T47D (cell line): ENCODE measurements around the gene C7orf33.

Experiments
- DNase-seq, 2 experiments: peaks; one replicate each; pipeline versions ENCODE4 v3.0.0 to v3.0.0-alpha.2; 2011 to 2012; ENCODE audit warnings: low read depth in 1 of 2, low spot score in 1 of 2
- JUND ChIP-seq: IDR thresholded peaks from 2 replicates; pipeline ENCODE4 v1.6.1; 2012; ENCODE audit warnings: low read depth
- in situ Hi-C: cut with HindIII; loops from 2 replicates; pipeline ENCODE4 v1.10.0; 2016; ENCODE audit warnings: low sequenced_read_pairs, low pct_unique_long_range_greater_than_20kb

The C7orf33 gene

DNA sequence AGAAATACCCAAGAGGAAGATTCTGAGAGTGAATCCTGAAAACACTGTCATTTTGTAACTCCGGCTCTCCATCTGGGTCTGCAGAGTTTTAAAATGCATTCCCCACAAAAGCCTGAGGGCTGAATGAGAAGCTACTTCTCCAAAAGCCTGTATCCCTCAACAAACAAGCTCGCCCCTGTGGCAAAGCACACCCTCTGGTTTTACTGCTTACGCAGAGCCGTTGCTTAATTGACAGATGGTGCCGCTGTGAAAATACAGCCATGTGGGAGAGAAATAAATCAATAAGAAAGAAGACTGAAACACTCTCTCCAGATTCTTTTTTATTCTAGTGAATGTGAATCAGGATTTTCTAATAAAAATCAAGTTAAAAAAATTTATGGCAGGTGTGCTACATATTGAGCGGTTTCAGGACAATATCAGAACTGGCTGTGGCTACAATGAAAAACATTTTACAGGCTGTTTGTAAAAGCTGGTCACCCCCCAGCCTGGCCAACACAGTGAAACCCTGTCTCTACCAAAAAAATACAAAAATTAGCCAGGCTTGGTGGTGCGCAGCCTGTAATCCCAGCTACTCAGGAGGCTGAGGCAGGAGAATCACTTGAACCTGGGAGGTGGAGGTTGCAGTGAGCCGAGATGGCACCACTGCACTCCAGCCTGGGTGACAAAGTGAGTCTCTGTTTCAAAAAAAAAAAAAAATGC, 32.5 kb downstream of the C7orf33 start:
- in situ Hi-C loops = no loop called here
- peak in 1 of 2 experiments; percentile 22 for DNase-seq
- TF ChIP-seq JUND = no peak

DNA sequence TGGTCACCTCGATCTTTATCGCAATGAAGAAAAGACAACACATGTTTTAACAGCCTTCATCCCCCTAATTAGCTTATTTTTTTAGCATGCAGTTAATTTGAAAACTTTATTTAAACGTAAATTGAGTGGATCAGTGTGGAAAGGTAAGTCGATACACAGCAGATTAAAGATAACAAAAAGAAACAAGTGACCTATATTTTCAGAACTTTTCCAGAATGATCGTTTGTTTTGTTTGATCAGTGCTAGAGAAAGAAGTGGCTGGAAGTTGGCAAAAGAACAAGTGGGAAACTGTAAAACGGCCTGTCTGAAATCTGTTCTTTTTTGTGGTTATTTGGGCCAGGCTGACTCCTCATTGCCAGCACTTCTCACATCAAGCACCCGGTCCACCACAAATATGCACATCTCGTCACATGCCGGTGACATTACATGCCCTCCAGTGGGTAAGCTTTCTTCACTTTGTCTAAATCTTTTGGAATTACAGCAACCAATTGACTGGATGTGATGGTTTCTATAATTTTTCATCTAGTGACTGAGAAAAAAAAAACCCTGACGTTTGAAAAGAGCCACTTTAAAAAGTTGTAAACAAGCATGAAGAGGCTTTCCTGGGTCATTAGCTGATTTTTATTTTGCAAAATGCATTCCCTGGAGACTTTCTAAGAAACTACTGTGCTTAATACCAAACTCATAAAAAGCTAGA, 33.2 kb downstream of the C7orf33 start:
- no peak for TF ChIP-seq JUND
- in situ Hi-C loops = no loop called here
- DNase-seq = no peak

DNA sequence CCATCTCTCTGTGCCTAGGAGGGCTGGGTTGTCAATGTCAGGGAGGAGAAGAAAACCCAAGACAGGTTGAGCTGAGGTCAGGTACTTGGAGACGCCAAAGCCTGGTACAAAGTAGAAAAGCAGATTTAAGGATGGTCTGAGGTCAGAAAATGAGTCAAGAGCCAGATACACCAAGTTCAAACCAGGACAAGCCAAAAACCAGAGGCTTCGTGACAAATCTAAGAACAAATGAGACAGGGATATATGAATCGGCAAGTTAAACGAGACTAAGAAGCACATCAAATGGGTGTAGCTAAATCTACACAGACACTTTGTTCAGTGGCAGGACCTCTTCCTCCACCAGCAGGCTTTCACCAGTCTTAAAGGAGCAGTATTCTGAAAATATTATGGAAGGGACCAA, 34.2 kb downstream of the C7orf33 start:
- in situ Hi-C loops = no loop called here
- TF ChIP-seq JUND = no peak
- no peak for DNase-seq

DNA sequence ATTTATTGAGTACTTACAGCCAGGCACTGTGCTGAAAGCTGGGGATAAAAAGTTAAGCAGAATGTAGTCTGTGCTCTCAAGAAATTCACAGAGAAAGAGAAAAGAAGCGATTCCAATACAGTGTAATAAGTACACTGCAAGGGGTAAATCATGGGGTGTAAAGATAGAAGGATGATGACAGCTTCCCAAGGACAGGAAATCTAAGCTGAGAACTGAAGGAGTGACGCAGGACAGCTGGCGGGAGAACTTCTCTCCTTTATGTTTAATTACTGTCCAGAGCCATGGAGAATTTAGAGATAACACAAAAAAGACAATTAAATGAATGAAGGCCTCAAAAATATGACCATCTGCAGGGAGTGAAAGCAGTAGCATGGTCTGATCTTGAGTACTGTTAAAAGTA, 34.8 kb downstream of the C7orf33 start:
- in situ Hi-C loops = no loop called here
- TF ChIP-seq JUND = no peak
- DNase-seq = no peak

DNA sequence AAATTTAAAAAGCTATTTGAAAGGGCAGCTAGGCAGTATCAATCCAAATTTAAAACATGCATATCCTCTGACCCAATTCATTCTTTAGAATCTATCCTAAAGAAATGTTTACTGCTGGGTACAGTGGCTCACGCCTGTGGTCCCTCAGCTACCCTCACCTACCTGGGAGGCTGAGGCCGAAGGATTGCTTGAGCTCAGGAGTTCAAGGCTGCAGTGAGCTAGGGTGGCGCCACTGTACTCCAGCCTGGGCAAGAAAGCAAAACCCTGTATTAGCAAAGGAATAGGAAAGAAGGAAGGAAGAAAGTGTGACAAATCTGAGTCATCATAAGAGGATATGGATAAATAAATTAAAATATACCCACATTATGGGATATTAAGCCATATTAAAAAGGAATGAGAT, 36.3 kb downstream of the C7orf33 start:
- in situ Hi-C loops = no loop called here
- TF ChIP-seq JUND = no peak
- DNase-seq = no peak

DNA sequence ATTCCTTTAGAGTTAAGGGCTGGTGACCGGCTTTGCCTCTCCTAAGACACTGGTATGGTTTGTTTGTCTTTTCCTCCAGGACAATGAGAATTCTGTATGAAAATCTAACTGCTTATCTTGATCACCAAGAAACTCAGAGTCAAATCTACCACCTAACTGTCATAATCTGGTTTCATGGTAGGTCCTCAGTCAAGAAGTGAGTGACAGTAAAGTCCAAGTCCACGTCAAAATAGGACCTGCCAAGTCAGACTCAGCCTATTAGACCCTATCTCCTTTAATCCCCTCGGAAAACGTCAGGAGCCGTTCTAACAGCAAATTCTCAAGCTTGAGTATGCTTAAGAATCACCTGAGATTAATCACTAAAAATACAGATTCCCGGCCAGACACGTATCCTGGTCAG, 37.4 kb downstream of the C7orf33 start:
- TF ChIP-seq JUND = no peak
- DNase-seq = no peak
- in situ Hi-C loops = no loop called here

DNA sequence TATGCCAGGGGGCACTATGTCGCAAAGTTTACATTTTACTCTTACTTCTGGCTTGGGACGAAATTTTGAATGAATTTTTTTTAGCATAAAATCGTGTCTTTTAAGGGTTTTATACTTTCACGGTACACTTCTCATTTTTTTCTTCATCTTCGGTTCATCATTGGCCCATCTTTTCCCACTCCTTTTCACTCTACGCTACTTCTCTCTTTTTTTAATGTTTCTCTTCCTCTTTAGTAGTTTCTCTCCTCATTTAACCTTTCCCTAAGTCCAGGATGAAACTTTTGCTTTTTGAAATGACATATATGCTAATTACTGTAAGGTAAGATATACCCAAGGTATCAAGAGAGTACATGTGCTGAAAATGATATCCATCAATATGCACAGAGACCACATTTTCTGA, 39.5 kb downstream of the C7orf33 start:
- no peak for DNase-seq
- in situ Hi-C loops = no loop called here
- TF ChIP-seq JUND = no peak

DNA sequence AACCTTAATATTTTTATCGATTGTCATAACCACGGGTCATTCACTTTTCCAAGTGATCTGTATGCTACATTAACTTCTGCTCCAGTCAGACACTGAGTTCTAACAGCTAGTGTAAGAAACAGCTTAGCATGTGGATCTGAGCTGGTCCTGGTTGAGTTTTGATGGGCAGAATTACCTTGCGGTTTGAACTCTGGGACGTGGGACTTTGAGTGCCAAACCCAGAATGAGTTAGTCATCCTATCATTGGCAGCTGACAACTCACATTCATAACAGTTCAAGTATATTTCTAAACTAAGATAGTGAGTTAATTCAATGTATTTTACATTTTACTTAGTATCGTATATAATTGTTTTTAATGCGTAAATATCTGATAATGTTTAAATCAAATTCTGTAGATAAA, 43.2 kb downstream of the C7orf33 start:
- no peak for DNase-seq
- TF ChIP-seq JUND = no peak
- in situ Hi-C loops = no loop called here

DNA sequence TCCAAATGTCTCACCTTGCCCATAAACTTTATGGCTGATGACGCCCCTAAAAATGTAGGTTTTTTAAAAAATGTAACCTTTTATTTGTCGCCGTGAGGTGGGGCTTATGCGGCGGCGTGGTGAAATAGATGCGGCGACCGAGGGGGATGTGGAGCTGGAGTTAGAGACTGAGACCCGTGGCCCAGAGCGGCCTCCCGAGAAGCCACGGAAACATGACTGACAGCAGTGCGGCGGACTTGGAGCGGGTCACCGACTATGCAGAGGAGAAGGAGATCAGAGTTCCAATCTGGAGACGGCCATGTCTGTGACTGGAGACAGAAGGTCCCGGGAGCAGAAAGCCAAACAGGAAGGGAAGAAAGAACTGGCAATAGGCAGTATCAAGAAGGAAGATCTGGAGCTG, 46.5 kb downstream of the C7orf33 start:
- DNase-seq = no peak
- in situ Hi-C loops = no loop called here
- no peak for TF ChIP-seq JUND

DNA sequence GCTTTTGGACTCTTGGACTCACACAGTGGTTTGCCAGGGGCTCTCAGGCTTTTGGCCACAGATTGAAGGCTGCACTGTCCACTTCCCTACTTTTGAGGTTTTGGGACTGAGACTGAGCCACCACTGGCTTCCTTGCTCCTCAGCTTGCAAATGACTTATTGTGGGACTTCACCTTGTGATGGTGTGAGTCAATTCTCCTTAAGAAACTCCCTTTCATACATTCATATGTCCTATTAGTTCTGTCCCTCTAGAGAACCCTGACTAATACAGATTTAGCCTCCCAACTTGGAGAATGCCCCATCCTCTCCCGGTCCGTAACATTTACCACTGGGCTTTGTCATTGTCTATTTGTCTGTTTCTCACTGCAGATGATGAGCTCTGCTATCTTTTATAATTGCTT, 55.3 kb downstream of the C7orf33 start:
- TF ChIP-seq JUND = no peak
- in situ Hi-C loops = no loop called here
- no peak for DNase-seq

DNA sequence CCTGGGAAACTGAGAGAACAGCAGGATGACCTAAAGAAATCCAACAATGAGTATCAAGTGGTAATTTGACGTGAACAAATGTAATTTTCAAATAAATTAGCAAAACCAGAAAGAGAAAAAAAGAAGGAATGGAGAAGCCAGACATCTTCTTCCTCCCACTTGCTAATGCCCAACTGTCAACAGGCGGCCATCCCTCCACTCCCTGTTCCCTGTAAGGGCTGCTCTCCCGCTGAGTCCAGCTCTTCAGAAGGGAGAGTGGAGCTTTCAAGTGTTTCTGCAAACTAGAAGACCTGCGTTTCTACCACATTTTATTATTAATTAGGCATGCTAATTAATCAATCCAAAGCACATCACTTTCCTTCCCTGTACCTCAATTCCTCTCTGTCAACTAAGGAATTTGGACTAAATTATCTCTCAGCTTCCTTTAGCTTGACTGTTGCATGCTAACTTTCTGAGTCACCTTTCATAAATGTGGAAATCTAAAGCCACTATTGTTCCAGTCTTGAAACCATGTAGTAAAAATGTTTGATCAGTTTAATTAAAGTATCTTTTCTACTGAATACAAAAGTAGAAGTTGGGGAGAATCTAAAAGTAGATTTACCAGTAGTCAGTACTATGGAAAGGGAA, 59.8 kb downstream of the C7orf33 start:
- in situ Hi-C loops = no loop called here
- no peak for TF ChIP-seq JUND
- DNase-seq = no peak

DNA sequence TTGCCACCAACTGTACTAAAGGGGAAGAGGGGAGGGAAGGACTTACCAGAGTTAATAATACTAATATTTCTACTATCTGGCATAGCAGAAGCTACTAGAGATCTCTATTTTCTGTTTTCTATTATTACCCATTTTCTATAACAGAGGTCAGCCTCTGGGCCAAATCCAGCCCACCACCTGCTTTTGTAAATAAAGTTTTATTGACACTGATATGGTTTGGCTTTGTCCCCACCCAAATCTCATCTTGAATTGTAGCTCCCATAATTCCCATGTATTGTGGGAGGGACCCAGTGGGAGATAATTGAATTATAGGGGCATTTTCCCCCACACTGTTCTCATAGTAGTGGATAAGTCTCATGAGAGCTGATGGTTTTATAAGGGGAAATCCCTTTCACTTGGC, 62.2 kb downstream of the C7orf33 start:
- DNase-seq = no peak
- no peak for TF ChIP-seq JUND
- in situ Hi-C loops = no loop called here

DNA sequence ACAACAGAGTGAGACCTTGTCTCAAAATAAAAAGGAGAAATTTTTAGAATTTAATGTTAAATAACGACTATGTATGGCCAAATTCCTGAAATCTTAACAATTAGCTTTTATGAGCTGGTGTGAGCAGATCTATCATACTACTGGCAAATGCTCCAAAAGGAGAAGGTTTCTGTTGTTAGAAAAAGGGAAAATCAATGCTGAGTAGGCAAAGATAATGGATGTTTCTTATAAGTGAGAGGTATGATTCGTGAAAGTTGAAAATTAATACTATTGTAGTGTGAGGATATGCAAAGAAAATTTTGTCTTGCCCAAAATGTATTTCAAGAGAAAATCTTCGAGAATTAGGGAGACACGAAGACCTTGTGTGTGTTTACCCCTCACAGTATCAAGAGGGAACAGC, 67.4 kb downstream of the C7orf33 start:
- no peak for DNase-seq
- in situ Hi-C loops = no loop called here
- no peak for TF ChIP-seq JUND
